Stimulated activated CD4-positive, alpha-beta T cell treated with anti-CD3 and anti-CD28 coated beads, TNF-alpha, amount 100 ng/mL, for 1 hour (primary cell): ENCODE data around the gene GANAB.
"Not testable (repeated sequence)": the region's sequence is repeated elsewhere in the genome, so short reads cannot be mapped to it uniquely, and the experiment has no call there.

Experiments used
- DNase-seq, 3 donors: peaks; one replicate each; pipeline ENCODE4 v3.0.0-alpha.2; 2020; ENCODE audit warnings: low read depth in 3 of 3, low spot score in 1 of 3

Gene GANAB

DNA sequence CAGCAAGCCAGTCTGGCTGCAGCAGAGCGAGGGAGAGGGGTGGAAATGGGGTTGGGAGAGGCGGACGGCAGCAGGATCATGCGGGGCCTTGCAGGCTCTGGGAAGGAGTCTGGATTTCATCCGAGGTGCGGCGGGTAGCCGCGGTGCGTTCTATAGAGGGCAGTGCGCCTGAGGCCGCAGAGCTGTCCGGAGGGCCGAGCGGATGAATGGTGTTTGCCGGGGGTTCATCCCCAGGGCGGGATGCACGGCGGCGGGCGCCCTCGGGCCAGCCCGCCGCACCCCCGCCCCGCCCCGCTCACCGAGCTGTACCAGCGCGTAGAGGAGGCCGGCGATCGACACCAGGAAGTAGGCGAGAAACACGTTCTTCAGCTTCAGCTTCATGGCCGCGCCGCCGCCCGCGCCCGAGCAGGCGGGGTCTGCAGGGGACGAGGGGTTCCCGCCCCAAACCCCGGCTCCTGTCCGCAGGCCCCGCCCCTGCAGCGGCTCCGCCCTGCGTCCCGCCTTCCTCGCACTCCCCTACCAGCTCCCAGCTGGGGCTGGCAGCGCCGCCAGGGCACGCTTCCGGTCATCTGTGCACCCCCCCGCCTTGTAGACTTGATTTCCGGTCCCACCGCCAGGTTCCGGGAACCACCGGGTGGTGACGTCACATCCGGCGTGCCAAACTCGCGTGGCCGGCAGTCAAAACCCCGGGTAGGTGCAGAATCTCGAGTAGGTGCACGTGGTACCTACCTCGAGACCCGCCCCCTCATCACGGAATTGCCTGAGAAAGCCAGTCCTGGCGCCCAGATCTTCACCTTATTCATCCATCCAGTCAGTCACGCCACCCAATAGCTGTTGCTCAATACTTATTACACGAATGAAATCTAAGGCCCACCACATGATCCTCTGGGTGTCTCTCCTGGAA is 24.6 kb downstream of the GANAB start, which contains the start of gene B3GAT3:
Gene B3GAT3, minus strand, starts transcription at position 420 of the 904 bp plus-strand sequence. Its CDS starts 39 bp downstream, at position 381.
- peak; percentile 87 to 90 (median 89) for DNase-seq

DNA sequence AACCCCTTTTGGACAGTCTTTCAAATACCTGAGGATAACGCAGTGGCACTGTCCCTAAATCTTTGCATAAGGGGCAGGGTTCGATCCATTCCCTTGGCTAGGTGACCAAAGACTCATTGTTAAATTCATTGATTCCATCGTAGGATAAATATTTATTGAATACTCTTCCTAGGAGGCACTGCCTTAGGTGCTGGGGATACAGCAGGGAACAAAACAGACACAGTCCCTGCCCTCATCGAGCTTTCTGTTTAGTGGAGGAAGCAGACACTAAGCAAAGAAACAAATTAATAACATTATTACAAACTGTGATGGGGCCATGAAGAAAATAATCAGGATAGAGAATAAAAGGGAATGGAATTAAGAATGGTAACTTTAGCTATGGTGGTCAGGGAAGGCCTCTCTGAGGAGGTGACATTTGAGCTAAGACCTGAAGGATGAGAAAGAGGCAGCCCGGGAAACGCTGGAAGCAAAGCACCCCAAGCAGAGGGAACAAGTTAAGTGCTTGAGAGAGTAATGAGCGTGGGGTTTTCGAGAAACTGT is 25.3 kb downstream of the GANAB start:
- DNase-seq = no peak

GRCh38 chr11:62616957-62617356 is 29.5 kb downstream of the GANAB start:
- DNase-seq = not testable (repeated sequence)

DNA sequence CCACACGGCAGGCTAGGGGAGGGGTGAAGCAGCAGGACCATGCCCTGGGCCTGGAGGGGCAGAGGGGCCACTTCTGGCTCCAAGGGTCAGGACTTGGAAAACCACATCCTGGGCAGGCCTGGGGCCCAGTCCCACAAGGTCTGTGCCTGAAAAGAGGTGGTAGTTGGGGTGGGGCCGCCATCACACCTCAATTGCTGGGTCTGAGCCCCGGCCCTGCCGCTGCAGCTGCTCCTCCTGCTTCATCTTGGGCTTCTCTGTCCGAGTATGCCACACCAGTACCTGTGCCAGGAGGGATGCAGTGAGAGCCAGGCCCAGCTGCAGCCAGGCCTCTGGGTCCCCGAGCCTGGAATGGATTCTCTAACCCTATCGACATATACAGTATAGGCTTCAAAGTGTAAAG is 30.9 kb downstream of the GANAB start:
- DNase-seq = no peak

DNA sequence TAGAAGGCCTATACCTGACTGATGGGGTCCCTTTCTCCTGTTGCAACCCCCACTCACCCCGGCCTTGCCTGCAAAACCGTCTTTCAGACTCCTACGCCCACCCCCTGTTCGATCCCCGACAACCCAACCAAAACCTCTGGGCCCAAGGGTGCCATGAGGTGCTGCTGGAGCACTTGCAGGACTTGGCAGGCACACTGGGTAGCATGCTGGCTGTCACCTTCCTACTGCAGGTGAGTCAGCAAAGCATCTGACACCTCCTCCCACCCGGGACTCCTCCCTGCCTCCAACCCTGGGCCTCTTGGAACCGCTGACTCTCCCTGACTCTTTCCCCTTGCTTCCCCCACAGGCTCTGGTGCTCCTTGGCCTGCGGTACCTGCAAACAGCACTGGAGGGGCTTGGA is 32.1 kb downstream of the GANAB start:
- no peak for DNase-seq

DNA sequence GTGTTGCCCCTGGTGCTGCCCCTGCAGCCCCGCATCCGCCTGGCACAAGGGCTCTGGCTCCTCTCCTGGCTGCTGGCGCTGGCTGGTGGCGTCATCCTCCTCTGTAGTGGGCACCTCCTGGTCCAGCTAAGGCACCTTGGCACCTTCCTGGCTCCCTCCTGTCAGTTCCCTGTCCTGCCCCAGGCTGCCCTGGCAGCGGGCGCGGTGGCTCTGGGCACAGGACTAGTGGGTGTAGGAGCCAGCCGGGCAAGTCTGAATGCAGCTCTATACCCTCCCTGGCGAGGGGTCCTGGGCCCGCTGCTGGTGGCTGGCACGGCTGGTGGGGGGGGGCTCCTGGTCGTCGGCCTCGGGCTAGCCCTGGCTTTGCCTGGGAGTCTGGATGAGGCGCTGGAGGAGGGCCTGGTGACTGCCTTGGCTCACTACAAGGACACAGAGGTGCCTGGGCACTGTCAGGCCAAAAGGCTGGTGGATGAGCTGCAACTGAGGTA is 33.1 kb downstream of the GANAB start:
- no peak for DNase-seq

DNA sequence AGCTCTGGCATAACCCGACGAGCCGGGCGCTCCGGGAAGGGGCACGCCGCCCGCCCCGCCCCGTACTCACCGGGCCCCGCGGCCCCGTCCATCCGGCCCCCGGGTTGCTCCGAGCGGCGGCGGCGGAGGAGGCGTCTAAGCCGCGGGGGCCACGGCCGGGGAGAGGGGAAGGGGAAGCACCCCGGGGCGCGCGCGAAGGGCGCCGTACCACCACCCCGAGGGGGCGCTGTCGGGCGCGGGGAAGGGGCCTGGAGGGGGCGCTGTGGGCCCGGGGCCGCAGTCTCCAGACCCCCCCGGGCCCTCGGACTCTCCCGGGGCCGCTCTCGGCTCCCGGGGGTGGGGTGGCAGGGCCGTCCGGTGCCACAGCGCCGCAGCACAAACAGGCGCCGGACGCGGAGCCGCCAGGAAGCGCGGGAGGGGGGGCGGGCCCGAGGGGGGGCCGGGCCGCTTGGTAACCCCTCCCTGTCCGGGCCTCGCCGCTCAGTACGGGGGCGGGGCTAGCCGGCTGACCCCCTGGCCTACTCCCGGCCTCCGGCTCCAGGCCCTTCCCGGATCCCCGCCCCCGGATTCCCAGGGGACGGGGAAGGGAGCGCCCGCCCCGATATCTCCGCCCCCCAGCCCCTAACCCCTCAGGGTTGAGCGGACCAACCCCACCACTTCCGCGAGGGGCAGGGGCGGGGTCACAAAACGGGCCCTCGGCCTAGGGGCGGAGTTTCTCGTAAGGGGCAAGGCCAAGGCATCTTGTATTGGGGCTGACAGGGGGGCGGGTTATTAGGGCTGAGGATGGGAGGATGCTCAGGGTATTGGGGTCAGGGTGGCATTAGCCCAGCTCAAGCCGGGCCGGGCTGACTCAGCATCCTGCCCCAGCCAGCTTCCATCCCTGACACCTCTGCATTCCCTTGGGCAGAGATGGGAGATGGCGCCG is 33.8 kb downstream of the GANAB start, which contains the start of the genes EML3 and ROM1:
Gene EML3, minus strand, starts transcription at position 410 of the 925 bp plus-strand sequence. Its CDS starts 318 bp downstream, at position 92.
Gene ROM1, plus strand, starts transcription at position 892 of the 925 bp plus-strand sequence. Its CDS starts 25 bp downstream, at position 917.
- peak; percentile 73 to 81 (median 79) for DNase-seq

DNA sequence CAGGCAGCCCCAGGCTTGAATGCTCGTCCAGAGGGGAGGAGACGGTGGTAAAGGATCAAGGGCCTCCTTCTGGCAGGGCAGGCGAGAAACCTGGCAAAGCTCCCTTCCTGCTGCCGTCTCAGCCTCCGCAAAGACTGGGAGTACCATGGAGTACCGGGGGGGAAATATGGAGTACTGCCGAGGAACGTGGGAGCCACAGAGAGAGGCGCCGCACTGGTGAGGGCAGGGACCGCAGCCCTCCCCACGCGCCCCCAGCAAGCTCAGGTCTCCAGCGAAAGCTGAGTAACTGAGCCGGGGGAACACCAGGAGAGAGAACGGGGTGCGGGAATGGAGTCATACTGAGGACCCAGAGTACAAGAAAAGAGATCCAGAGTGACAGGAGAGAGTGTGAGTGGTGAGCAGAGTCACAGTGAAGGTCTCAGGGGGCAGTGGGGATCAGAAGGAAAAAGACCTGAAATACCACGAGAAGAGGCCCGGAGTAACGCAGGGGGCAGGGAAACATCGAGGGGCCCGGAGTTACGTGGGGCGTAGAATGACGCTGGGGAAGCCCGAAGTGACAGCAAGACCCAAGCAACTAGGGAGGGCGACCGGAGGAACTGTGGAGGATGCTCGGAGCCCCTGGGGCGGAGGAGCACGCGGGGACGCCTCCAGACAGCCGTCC is 34.6 kb downstream of the GANAB start:
- DNase-seq = peak in 1 of 3 donors; percentile 41

DNA sequence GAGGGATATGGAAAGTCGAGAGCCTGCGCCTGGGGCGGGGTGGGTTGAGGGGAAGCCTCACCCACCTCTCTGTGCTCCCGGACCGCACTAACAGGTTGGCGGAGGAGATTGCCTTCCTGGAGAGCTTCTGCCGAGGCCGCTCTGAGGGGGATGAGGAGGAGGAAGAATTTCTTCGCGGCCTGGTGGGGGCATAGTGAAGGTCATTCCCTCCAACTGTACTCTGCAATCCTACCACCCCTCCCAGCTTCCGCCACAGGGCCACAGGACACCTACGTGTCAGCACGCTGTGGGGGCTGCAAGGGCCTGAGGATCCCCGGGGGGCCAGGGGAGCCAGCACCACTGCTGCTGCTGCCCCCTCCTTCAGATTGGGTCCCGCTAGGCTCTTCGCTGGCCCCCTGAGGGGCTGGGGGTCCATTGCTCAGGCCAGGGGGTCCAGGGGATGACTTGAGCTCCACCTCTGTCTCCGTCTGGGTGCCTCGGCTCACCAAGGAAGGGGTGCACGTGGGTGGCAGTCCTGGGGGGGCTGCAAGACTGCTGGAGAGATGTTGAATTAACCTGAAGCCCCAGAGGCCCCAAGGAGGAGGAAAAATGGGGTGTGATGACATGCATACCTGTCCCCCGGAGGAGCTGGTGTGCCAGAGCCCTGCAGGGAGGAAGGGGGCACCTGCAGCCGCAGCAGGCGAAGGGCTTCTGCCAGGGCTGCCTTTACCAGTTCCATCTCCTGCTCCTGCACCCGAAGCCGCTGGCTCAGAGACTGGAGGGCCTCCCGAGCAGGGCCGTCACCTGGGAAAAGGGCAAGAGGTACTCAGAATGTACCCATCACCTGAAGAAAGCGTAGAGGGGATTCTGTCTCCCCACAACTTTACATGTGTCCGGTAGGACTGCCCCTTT is 35.4 kb downstream of the GANAB start:
- no peak for DNase-seq

DNA sequence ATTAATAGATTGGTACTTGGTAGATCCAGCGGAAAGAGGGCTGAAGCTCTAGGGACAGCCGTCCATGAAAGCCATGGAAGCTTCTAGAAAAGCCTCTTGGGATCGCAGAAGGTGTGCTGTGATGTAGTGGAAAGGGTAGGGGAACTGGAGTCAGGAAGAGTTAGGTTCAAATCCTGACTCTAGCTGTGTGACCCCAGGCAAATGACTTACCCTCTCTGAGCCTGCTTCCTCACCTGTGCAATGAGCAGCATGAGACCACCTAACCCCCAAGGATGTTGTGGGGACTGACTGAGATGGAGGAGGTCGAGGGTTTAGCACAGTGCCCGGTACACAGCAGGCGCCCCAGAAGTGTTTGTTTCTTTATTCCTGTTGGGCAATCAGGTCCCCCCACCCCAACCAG is 36.0 kb downstream of the GANAB start:
- no peak for DNase-seq

DNA sequence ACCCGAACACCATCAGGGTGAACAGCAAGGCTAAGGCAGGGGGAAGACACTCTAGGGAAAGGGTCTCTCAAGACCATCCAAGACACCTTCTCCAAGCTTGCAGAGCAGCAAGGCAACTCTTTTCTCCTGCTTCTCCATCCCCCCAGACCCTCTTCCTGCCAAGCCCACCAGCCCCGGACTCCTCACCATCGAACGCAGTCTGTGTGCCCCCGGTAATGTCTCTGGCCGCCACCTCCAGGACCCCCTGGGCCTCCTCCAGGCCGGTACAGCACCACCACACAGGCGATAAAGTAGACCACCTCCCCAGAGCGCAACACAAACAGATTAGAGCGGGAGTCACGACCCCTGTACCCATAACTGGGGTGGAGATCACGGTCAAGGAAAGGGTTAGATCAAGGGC is 37.6 kb downstream of the GANAB start:
- DNase-seq = no peak

DNA sequence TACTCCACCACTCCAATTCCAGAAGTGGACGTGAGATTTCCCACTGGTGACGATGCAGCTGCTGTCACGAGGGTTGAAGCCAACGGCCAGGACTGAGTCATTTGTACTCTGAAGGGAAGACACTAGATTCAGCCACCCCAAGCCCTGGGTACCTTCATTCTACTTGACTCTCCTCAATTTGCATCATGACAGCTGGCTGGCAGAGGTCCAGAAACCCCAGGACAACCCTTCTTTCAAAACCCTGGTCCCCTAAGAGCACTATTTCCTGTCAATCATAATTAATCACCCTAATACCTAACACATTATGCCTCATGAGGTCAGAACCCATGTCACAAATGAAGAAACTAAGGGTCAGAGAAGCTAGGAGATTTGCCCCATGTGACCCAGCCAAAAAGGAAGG is 38.7 kb downstream of the GANAB start:
- no peak for DNase-seq

DNA sequence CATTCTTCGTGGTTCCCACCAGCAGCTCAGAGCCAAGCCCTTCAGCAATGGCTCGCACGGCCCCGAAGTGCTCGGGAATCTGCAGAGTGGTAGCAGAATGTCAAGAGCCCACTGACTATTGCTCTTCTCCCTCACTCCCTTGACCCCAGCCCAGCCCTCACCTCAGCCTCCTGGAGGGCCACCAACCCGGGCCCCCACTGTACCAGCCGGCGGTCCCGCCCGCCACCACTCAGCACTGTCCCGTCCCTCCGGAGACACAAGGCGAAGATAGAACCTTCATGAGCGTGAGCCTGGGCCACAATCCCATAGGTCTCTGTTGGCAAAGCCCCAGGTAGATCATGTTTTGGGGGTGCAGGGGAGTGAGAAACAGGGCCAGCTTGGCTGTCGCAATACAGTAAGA is 40.5 kb downstream of the GANAB start:
- no peak for DNase-seq

- DNase-seq = no peak
Measured at GRCh38 chr11:62605467-62605866, 40.9 kb downstream of the GANAB start.

- no peak for DNase-seq
Measured at GRCh38 chr11:62604460-62605120, 41.8 kb downstream of the GANAB start.

DNA sequence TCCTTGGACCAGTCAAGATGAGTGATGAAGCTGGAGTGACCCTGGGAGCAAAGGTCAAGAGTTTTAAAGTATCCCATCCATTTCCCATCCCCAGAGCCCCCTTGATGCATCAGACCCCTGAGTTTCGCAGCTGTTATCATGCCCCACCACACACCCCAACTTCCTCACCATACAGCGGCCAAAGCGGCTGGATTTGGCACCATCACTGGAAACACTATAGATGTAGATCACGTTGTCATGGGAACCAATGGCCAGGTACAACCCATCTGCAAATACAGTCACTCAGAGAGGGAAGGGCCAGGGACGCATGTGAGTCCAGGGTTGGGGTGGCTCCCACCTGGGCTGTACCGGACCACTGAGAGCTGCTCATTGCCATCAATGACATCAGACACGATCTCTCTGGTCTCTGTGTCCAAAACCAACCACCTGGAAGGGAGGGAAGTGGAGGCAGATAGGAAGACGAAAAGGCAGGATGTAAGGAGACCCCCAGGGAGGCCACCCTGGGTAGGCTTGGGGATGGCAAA is 42.6 kb downstream of the GANAB start:
- no peak for DNase-seq

GRCh38 chr11:62603072-62603408 is 43.4 kb downstream of the GANAB start:
- DNase-seq = no peak

- DNase-seq = no peak
Measured at GRCh38 chr11:62602141-62603071, 44.0 kb downstream of the GANAB start.
